DMS53 (cell line): ENCODE results near the gene GRIA1.
A peak's percentile ranks its signal among the peaks of the same experiment; 100 is the strongest.
"Not testable (repeated sequence)": the region's sequence is repeated elsewhere in the genome, so short reads cannot be mapped to it uniquely, and the experiment has no call there.

Experiments
- DNase-seq: peaks from one replicate; lab custom pipeline; 2025; lab: John Stamatoyannopoulos, UW

Gene GRIA1

GRCh38 chr5:153719324-153719723 lies 228.9 kb downstream of the GRIA1 start:
- no peak for DNase-seq

DNA sequence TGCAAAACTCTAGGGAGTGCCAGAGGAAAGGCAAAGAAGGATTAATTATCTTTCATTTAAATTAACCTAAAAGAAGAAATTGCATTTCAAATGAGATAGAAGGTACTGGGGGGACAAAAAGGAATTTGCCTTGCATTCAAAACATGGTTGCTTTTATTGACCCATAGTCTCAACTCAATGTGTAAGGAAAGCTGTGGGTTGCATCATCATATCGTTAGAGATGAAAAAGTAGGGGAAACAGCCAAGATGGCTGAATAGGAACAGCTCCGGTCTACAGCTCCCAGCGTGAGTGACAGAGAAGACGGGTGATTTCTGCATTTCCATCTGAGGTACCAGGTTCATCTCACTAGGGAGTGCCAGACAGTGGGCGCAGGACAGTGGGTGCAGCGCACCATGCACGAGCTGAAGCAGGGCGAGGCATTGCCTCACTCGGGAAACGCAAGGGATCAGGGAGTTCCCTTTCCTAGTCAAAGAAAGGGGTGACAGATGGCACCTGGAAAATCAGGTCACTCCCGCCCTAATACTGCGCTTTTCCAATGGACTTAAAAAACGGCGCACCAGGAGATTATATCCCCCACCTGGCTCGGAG lies 232.6 kb downstream of the GRIA1 start:
- DNase-seq = not testable (repeated sequence)

DNA sequence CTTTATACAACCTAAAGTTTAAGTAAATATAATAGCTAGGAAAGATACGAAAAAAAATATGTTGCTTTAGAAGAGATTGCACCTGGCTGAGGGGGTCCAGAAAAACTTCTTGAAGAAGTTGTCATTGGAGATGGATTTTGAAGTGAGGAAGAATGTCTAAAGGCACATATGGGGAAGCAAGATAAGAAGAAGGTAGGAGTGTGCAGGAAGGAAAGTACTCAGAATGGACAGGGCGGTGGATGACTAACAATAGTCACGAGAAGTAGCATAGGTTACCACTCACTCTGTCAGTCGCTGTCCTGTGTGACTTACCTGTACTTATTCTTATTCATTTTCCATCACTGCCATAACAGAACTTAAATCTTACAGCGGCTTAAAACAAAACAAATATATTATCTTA lies 251.6 kb downstream of the GRIA1 start:
- no peak for DNase-seq

DNA sequence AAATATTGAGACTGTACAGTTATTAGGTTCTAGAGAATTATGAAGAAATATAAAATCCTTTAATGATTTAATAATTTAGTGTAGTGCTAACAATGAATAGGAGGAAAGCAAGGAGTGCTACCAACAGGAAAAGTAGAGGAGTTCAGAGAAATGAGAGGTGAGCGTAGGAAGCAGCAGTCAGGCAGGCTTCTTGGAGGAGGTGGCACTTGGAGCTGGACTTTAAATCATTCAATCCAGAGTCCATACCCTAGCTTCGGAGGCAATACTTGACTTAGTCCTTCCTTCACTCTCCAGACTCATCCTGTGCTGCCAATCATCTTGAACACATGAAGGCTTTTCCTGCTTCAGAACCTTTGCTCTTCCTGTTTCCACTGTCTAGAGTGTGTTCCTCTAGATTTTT lies 254.3 kb downstream of the GRIA1 start:
- DNase-seq = no peak

GRCh38 chr5:153745778-153746395 lies 255.4 kb downstream of the GRIA1 start:
- DNase-seq = no peak

- no peak for DNase-seq
Measured at GRCh38 chr5:153746440-153746839, 256.0 kb downstream of the GRIA1 start.

DNA sequence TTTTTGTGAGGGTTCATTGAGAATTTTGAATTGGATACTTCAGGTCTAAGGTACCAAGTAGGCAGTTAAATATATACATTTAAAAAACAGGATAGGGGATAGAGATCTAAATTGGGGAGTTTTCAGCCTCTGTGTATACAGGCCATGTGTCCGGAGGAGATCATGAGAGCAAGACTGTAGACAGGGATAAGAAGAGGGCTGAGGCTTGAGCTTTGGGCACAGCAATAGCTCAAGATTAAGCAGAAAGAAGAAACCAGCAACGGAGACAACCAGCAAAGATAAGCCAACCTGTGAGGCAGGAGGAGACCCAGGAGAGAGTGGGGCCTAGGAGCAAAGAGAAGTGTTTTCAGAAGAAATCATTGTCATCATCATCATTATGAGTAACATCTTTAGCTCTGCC lies 258.4 kb downstream of the GRIA1 start:
- DNase-seq = no peak

- DNase-seq = peak; percentile 35
Measured at GRCh38 chr5:153749960-153750359, 259.5 kb downstream of the GRIA1 start.

- no peak for DNase-seq
Measured at GRCh38 chr5:153751251-153751650, 260.8 kb downstream of the GRIA1 start.

- no peak for DNase-seq
Measured at GRCh38 chr5:153752890-153753289, 262.4 kb downstream of the GRIA1 start.

- peak; percentile 17 for DNase-seq
Measured at GRCh38 chr5:153753645-153754432, 263.4 kb downstream of the GRIA1 start.

DNA sequence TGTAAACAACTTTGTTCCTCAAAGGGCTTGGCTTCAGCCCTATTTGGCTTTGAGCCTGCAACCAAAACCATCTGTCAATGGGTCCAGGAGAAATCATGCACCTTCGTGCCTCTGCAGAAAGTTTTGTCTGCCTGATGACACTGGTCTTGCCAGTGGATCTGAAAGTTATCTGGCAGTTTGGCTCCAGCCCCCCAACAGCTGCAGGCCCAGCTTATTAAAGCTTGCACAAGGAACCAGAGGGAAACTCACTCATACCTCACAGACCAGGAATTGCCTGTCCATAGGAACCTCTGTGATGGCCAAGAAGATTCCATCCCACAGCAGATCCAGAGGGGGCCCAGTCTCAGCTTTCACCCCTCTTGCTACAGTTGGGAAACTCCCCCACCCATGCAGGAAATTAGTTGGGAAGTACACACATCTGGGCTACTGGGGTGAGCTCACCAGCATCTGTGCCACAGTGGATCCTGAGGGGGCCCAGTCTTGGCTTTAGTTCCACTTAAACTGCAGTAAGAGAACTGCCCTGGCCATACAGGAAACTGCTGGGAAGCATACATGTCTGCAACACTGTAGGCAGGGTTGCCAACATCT lies 265.5 kb downstream of the GRIA1 start:
- no peak for DNase-seq

- peak; percentile 51 for DNase-seq
Measured at GRCh38 chr5:153756540-153756939, 266.1 kb downstream of the GRIA1 start.

DNA sequence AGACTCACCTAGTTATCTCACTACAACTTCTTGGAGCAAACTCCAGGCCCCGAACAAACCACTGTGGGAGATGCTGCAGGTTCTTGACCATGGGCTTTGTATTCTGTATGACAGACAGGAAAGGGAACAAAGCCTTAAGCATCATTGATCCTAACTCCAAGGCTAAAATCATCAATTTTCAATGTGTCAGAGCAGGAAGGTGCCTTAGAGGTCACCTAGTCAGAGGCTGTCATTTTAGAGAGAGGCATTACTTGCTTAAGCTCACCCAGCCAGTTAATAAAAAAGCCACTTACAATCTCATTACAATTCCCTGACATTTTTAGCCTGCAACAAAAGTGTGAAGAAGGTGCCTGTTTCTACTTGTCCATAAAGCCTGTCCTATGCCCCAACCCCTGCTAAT lies 275.5 kb downstream of the GRIA1 start:
- no peak for DNase-seq

DNA sequence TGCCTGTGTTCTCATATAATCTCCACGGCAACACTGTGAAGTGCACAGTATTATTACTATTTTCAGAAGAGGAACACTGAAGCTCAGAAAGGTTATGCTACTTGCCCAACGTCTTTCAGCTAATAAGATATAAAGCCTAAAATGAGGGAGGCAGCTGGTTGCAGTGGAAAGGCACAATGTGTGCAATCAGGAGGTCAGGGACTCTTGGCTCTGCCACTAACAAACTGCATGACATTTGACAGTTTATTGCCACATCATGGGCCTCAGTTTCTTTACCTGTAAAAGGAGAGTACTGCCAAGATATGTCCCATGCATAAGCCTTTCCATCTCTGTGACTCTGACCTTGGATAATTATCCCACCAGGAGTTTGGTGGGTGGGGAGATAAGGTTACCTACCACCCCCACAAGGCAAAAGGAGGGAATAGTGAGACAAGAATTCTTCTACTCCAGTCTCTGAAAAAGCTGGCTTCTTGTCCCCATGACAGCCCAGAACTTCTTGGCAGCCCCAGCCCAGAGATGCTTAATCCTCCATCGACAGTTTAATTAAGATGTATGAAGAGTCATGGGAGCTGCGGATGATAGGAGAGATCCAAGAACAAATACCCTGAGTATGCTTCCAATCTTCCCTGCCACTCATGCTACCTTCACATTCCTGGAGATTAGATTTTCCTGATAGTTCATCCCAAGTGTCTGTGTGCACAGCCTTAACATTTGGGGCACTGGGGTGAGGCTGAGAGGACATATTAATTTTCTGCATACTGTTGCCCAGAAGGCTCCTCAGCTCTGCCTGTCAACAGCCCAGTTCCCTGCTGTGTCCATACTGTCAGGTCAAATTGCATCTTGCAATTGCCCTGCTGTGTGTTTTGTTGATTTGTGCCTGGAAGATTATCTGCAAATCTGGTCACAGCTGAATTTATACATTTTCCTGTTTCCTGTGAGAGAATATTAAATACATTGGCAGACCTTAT lies 277.0 kb downstream of the GRIA1 start:
- DNase-seq = no peak

GRCh38 chr5:153770066-153770465 lies 279.6 kb downstream of the GRIA1 start:
- DNase-seq = no peak

GRCh38 chr5:153774686-153775085 lies 284.2 kb downstream of the GRIA1 start:
- DNase-seq = no peak

DNA sequence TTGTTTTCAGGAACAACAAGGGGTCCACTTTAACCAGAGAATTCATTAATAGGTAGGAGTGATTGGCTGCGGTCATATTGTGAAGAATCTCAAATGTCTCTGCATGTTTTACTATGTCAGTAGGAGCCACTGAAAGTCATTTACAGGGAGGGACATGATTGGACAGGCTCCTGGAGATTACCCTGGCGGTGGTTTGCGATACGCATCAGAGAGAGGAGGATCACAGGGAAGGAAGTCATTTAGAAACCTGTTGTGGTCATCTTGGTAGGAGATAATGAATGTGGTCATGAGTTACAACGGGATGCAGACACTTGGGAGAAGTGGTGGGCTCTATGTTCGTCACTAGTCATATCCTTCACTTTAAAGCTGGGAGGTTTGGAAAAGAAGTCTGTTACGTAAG lies 285.5 kb downstream of the GRIA1 start:
- DNase-seq = no peak

DNA sequence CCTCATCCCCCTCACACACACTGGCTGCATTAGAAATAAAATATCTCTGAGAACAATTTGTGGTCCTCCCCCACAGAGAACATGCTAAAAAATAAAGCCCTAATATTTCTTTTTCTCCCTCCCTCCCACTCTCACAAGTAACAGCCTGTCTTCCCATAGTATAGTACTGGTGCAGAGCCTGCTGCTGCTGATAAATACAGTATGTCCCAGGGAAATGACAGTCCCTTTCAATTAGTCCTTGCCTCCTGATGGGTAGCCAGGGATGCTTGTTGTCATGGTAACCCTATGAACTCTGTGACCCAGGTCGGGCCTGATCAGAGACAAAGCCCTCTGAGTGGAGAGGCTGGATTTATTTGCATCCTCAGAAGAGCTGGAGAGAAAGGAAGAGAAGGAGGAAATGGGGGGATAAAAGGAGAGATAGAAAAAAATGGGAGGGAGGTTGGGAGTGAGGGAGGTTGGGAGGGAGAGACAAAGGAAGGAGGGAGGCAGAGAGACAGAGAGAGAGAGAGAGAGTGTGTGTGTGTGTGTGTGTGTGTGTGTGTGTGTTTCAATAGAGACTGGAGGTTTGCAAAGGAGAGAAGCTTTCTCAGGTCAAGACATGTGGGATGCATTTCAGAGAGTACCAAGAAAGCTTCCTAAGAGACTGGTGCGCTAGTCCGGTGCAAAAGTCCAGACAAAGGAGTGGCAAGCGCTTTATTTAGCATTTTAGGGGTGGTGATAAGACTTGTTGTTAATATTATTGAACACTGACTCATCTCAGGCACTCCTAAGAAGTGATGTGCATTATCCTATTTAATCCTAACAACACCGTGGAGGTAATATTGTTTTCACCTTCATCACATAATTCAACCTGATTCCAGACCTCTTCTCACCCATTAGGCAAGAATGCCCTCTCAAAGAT lies 287.5 kb downstream of the GRIA1 start:
- DNase-seq = peak; percentile 44

DNA sequence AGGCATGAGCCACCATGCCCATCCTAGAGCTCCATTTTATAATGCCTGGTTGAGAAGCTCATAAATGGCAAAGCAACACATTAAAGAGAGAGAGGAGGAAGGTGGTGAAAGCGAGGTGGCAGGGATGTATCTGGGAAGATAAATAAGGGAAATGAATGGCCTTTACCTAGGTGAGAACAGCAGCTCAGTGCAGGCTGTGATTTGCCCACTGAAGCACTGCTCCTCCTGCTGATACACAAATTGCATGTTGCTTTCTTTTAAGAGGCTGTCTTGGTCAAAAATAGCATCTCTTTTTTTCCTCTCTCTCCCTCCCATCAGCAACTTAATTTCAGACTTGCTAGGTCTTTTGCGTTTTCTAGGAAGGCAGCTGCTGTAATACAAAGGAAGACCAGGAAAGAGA lies 289.4 kb downstream of the GRIA1 start:
- DNase-seq = no peak
